Stimulated activated CD4-positive, alpha-beta T cell treated with anti-CD3 and anti-CD28 coated beads, Interleukin-1b, Interleukin-23, amount 100 ng/mL, for 24 hours (primary cell): ENCODE results near the gene MEPCE.

Experiments
- DNase-seq, 4 experiments: peaks; one replicate each; pipeline ENCODE4 v3.0.0-alpha.2; 2020; ENCODE audit warnings: low read depth in 4 of 4, low spot score in 1 of 4

The MEPCE gene

DNA sequence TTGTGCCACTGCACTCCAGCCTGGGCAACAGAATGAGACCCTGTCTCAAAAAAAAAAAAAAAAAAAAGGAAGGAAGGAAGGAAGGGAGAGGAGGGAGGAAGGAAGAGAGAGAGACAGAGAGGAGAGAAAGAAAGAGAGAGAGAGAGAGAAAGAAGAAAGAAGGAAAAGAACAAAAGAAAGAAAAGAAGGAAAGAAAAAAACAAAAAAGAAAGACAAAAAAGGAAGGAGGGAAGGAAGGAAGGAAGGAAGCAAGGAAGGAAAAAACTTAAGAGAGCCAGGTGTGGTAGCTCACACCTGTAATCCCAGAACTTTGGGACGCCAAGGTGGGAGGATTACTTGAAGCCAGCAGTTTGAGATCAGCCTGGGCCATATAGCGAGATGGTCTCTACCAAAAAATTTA lies 35.2 kb downstream of the MEPCE start:
- no peak for DNase-seq

GRCh38 chr7:100465299-100465698 lies 35.7 kb downstream of the MEPCE start:
- DNase-seq: no peak

- no peak for DNase-seq
Measured at GRCh38 chr7:100465702-100466311, 36.2 kb downstream of the MEPCE start.

GRCh38 chr7:100466653-100467605 lies 37.3 kb downstream of the MEPCE start:
- no peak for DNase-seq

- DNase-seq: no peak
Measured at GRCh38 chr7:100467638-100468373, 38.2 kb downstream of the MEPCE start.

DNA sequence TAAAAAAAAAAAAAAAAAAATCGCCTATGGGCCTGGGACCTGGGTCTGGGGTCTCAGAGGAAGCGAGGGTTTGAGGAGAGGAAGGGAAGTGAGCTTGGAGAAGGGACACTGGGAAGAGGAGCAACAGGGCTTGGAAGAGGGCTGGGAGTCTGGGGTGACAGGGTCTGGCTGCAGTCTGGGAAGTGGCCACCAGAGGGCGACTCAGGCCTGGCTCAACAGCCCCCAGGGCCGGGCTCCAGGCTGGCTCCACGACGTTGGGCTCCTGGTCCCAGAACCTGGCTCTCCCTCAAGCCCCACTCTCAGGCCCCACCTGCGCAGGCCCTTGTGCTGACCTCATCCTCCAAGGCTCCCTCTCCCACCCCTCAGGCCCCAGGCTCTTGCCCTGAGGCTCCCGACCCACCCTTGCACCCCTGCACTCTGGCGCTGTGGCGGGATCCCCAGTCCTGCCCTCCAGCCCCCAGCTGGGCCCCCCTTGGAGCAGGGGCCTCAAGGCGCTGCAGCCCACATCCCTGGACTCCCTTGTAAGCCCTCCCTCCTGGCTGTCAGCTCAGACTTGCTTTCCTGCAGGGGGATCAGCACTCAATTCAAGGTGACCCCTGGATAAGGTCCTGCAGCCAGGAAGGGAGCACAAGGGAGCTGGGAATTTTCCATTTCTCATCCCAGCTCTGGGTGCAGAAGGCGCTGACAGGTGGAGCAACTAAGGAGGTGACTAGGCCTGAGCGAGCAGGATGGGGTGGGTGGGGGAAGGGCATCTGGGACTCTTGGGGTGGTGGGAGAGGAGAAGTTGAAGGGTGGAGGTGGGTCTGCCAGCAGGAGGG lies 39.8 kb downstream of the MEPCE start:
- DNase-seq: peak; percentile 77 to 86 (median 80)

DNA sequence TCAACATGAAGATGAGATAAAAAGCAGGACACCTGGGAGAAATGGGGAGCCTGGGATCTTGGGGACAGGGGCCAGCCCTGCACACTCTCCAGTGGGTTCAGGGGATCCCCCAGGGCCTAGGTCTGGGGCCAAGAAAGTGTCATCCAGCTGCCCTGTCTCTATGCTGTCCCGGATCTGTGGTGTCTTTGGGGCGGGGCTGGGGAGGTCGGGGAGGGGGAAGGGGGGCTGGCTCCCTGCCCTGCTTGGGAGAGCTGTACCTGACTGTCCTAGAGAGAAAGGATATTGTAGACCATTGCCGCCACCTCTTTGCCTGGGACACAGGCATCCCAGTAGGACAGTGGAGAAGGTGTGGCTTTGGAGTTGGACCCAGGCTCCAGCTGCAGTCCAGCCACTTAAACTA lies 41.4 kb downstream of the MEPCE start:
- DNase-seq: no peak

GRCh38 chr7:100472121-100472851 lies 42.7 kb downstream of the MEPCE start:
- DNase-seq: no peak

DNA sequence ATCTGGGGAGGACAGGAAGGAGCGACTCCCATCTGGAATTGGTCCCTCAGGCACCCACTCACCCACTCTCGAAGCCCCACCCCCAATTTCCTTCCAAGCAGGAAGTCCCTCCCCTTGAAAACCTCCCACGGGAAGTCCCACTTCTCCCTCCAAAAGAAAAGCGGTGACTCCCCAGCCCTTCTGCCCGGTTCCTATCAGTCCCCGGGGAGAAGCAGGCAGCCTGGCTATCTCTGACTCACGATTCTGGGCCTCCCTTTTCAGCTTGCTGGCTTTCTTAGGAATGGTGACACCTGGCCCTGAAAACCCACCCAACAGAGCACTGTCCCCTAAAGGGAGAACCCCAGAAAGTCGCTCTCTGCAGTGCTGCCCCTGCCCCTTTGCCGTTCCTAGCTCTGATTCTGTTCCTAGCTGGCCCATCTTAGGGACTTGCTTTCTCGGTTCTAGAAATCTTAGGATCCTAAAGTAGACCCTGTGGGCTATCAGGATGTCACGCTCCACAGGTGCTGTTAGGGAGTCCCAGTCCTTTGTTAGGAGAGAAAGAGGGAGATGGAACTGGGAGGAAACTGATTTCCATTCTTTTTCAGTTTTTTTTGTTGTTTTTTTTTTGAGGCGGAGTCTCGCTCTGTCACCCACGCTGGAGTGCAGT lies 43.3 kb downstream of the MEPCE start:
- no peak for DNase-seq

DNA sequence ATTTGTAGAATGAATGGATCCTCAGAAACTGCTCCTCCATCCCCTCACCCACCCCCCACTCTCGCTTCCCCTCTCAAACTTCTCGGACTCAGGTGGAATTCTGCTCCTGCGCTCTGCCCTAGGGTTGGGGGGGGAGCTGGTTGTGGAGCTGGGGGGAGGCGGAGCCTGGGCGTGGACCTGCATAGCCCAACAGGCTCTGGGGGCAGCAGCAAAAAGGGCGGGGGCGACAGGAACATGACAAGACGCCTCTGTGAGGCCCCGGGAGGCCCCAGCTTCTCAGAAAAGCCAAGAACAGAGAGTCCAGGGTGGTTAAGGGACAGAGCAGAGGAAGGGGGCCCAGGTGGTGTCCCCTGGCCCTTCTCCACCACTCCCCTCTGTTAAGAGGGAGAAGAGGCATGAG lies 45.9 kb downstream of the MEPCE start:
- DNase-seq: no peak

DNA sequence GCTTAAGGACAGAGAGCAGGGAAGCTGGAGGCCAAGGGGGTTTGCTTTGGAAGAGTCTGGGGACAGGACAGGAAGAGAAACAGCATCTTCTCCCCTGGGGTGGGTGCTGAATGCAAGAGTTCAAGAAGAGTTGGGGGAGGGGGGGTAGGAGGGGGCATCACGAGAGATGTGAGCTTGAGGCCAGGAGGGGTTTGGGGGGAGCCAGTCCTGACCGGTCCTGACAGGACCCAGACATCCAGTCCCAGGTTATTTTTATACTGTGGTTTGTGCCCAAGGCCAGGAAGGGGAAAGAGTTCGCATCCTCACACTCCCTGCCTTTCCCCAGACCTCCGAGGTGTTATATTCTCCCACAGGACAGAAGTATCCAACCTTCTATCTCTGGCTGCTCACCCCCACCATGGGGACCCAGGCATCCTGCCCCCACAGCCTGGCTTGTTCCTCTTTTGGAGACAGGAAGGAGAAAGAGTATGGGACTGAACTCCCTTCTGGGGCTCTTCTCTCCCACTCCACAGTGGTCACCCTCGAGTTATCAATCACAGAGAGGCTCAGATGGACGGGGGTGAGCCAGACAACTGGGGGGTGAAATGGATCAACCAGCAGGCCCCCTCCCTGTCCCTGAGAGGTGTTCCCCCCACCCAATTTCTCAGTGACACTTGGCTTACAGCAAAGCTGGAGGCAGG lies 46.6 kb downstream of the MEPCE start:
- DNase-seq: no peak

DNA sequence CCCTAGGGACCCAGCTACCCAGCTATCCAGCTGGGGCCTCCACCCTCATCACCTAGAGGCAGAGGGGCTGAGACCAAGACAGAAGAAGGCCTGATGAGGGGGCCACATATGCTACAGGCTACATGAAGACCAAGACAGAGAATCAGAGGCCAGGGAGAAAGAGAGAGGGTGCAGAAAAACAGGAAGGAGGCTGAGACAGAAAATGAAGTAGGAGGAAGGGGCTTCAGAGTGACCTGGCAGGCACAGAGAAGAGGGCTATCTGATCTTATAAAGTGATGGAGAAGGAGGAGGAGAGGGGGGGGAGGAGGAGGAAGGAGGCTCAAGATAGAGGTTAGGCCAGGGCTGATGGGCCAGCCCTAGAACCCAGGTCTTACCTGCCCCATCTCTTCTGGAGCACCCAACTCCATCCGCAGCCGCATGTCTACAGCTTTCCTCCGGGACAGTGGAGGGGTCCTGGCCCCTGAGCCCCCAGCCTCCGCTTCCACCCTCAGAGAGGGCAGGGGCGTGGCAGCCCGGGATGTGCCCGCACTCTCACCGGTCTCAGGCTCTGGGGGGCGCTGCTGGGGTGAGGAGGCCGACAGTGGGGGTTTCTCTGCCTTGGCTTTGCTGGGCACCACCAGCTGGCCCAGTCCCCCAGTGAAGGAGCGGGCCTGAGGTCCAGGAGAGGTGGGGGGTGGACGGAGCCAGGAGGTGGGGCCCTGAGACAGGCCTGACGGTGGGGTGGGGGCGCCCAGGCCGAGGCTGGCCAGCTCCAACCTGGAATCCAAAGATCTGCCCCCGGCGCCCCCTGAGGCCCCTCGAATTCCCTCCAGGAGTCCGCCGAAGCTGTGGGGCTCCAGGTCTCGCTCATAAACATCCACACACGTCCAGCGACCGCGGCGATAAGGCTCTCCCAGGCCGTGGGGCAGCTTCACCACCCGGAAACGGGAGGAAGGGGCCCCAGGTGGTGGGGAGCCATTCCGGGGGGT lies 47.6 kb downstream of the MEPCE start:
- no peak for DNase-seq

DNA sequence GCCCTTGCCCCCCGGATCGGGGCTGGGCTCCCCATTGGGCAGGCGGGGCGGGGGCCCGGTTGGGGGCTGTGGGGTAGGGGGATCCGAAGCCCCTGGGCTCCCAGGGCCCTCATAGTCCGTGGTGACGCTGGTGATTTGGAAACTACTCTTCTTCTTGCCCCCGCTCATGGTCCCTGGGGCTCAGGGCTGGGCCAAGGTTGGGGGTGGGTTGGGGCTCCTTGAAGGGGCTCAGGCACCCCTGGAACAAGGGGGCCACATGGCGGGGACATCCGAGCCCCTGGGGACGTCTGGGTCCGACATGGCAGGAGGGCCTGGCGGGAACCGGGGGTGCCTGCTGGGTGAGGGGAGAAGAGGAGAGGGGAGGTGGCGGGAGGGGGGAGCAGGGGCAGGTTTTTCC lies 48.2 kb downstream of the MEPCE start:
- DNase-seq: no peak

- DNase-seq: peak; percentile 58 to 87 (median 80)
Measured at GRCh38 chr7:100478958-100479660, 49.5 kb downstream of the MEPCE start, which contains the start of gene TSC22D4. Gene TSC22D4, minus strand, starts transcription at chr7:100479214. Its CDS starts 1,176 bp downstream, at chr7:100478038.

DNA sequence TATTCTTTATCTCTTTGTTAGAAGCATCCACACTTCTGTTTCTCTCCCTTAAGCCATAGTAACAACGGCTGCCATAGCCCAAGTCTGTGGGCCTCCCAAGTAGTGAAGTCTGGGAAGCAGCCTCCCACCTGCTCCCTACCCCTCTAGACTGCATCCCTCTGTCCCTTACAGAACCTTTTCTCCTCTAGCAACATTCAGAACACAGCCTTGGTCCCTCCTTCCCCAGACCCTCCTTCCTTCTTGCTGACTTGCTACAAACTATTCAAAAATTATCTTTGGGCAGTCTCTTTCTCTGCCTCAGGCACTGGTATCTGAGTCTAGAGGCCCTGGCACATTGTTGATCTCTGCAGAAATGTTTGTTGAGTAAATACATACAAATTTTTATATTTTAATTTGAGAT lies 51.8 kb downstream of the MEPCE start:
- DNase-seq: no peak

- DNase-seq: no peak
Measured at GRCh38 chr7:100482728-100483089, 53.1 kb downstream of the MEPCE start.

DNA sequence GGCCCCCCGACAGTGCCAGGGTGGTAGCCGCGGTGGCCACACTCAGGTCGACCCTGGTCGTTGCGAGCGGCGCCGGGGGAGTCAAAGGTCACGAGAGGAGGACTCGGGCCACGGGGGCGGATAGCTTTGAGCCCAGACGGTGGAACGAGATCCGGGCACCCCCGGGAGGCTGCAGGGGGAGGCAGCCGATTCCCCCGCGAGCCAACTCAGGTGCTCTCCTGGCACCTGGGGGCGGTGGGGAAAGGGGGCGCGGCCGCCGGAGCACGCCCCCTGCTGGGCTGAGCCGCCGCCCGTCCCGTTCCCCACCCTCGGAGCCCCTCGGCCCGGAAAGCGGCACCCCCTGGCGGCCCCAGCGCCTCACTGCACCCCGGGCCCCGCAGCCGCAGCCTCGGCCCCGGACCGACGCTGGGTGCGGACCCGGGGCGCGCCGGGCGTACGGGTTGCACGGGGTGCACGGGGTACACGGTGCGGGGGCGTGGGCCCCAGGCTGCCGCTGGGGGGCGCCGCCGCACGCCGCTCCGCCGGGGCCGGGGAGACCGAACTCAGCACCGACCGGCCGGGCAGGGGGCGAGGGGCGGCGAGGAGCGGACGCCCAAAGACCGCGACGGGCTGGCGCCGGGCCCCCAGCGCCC lies 53.6 kb downstream of the MEPCE start:
- DNase-seq: peak; percentile 58 to 75 (median 72)
